Measurements from ENCODE around the gene SYNJ2.
"Not testable (repeated sequence)": the region's sequence is repeated elsewhere in the genome, so short reads cannot be mapped to it uniquely, and the experiment has no call there.

Gene SYNJ2

GRCh38 chr6:157981395-157982101 lies at the start of gene SYNJ2:
SYNJ2 (plus strand) TSS chr6:157981863; CDS start chr6:157981962, 99 bp downstream.
- DNase-seq, result peak in 37 of 51 donors; percentile 21 to 79 (median 51)

GRCh38 chr6:157935786-157936185 lies 45.9 kb upstream of the SYNJ2 start:
- DNase-seq, result no peak

GRCh38 chr6:157937318-157937717 lies 44.3 kb upstream of the SYNJ2 start:
- no peak for DNase-seq

GRCh38 chr6:157937916-157938315 lies 43.7 kb upstream of the SYNJ2 start:
- DNase-seq, result peak in 1 of 51 donors; percentile 33

GRCh38 chr6:157940375-157941036 lies 41.2 kb upstream of the SYNJ2 start:
- DNase-seq, result peak in 1 of 51 donors; percentile 67

- DNase-seq, result peak in 39 of 51 donors; percentile 34 to 91 (median 70)
Measured at GRCh38 chr6:157941101-157941863, 40.4 kb upstream of the SYNJ2 start.

- DNase-seq, result no peak
Measured at GRCh38 chr6:157942351-157942750, 39.3 kb upstream of the SYNJ2 start.

GRCh38 chr6:157943249-157943963 lies 38.3 kb upstream of the SYNJ2 start:
- no peak for DNase-seq

GRCh38 chr6:157943964-157944283 lies 37.7 kb upstream of the SYNJ2 start:
- DNase-seq, result no peak

GRCh38 chr6:157944983-157945931 lies 36.4 kb upstream of the SYNJ2 start:
- no peak for DNase-seq

GRCh38 chr6:157946053-157946617 lies 35.5 kb upstream of the SYNJ2 start:
- no peak for DNase-seq

- DNase-seq, result peak in 8 of 51 donors; percentile 31 to 68 (median 48)
Measured at GRCh38 chr6:157946865-157947532, 34.7 kb upstream of the SYNJ2 start.

- DNase-seq, result not testable (repeated sequence)
Measured at GRCh38 chr6:157950899-157951298, 30.8 kb upstream of the SYNJ2 start.

GRCh38 chr6:157951828-157952227 lies 29.8 kb upstream of the SYNJ2 start:
- no peak for DNase-seq

GRCh38 chr6:157952861-157953351 lies 28.8 kb upstream of the SYNJ2 start:
- DNase-seq, result no peak

- no peak for DNase-seq
Measured at GRCh38 chr6:157953580-157954091, 28.0 kb upstream of the SYNJ2 start.

GRCh38 chr6:157954150-157955117 lies 27.2 kb upstream of the SYNJ2 start:
- DNase-seq, result no peak

GRCh38 chr6:157955675-157956074 lies 26.0 kb upstream of the SYNJ2 start:
- no peak for DNase-seq
